ENCODE data around the gene TSPAN11. TPM values are rescaled to one million over a fixed set of nuclear protein-coding genes. Genes with fewer than 3 reads are reported as not detected.

The TSPAN11 gene
- total RNA-seq, 2 donors from 2014 or later, result 0.26 to 0.66 TPM

- H3K27ac ChIP-seq, result no peak overlapping the region
- ATAC-seq (no peak), DNase-seq (no peak)
- no peaks in the 10 kb centered on the region for H3K9me3 ChIP-seq
- TF ChIP-seq CTCF (IDR thresholded peaks at IDR 0.05) (no peak), POLR2A (IDR thresholded peaks at IDR 0.05) (no peak)
- WGBS, 2 donors, result 84 to 89% methylated on average over 3 of the region's 3 CpGs
- no peaks in the 10 kb centered on the region for H3K36me3 ChIP-seq (replicated peaks in 1 of 2; ENCODE audit: insufficient read depth in 1 of 2, low read depth in 2 of 2)
- H3K27me3 ChIP-seq, result no peaks in the 10 kb centered on the region
- intact Hi-C loops (cut with DNase I), result loop anchor here (10.0 kb wide), 1 partner anchor 152 kb away; no protein-coding TSS in a partner anchor
- no peaks in the 10 kb centered on the region for H3K4me1 ChIP-seq
- no peak overlapping the region for H3K4me3 ChIP-seq
Measured at GRCh38 chr12:30996752-30997151, 70.2 kb downstream of the TSPAN11 start.

GRCh38 chr12:30997685-30998440 lies 71.3 kb downstream of the TSPAN11 start:
- TF ChIP-seq CTCF (IDR thresholded peaks at IDR 0.05), result no peak
- TF ChIP-seq POLR2A (IDR thresholded peaks at IDR 0.05), result no peak
- no peaks in the 10 kb centered on the region for H3K27me3 ChIP-seq
- no peak for DNase-seq

GRCh38 chr12:30999011-30999410 lies 72.5 kb downstream of the TSPAN11 start:
- WGBS, 2 donors, result 89 to 91% methylated on average over 6 of the region's 6 CpGs
- Histone ChIP-seq H3K4me1 (no peaks in the 10 kb centered on the region), H3K27me3 (no peaks in the 10 kb centered on the region), H3K9me3 (no peaks in the 10 kb centered on the region), H3K4me3 (no peak overlapping the region), H3K27ac (no peak overlapping the region), H3K36me3 (replicated peaks in 1 of 2; ENCODE audit: insufficient read depth in 1 of 2, low read depth in 2 of 2) (no peaks in the 10 kb centered on the region)
- ATAC-seq, result no peak
- TF ChIP-seq CTCF (IDR thresholded peaks at IDR 0.05) (no peak), POLR2A (IDR thresholded peaks at IDR 0.05) (no peak)
- intact Hi-C loops (cut with DNase I), result loop anchor here (10.0 kb wide), 1 partner anchor 154 kb away; no protein-coding TSS in a partner anchor
- DNase-seq, result no peak

More at GRCh38 chr12:30997685-30998440, 71.3 kb downstream of the TSPAN11 start:
- Histone ChIP-seq H3K36me3 (replicated peaks in 1 of 2; ENCODE audit: insufficient read depth in 1 of 2, low read depth in 2 of 2) (no peaks in the 10 kb centered on the region), H3K27ac (no peak overlapping the region), H3K4me1 (no peaks in the 10 kb centered on the region), H3K9me3 (no peaks in the 10 kb centered on the region), H3K4me3 (no peak overlapping the region)
- intact Hi-C loops (cut with DNase I), result loop anchor here (10.0 kb wide), 1 partner anchor 153 kb away; no protein-coding TSS in a partner anchor
- ATAC-seq, result no peak
- 75 to 84% methylated on average over 6 to 7 of the region's 7 CpGs for WGBS, 2 donors

GRCh38 chr12:30999723-31000122 lies 73.2 kb downstream of the TSPAN11 start:
- H3K9me3 ChIP-seq, result no peaks in the 10 kb centered on the region
- no peaks in the 10 kb centered on the region for H3K36me3 ChIP-seq (replicated peaks in 1 of 2; ENCODE audit: insufficient read depth in 1 of 2, low read depth in 2 of 2)
- 64 to 76% methylated on average over 4 of the region's 4 CpGs for WGBS, 2 donors
- no peak for ATAC-seq
- no peaks in the 10 kb centered on the region for H3K4me1 ChIP-seq
- DNase-seq, result no peak
- H3K27me3 ChIP-seq, result no peaks in the 10 kb centered on the region
- TF ChIP-seq POLR2A (IDR thresholded peaks at IDR 0.05) (no peak), CTCF (IDR thresholded peaks at IDR 0.05) (no peak)
- intact Hi-C loops (cut with DNase I), result loop anchor here (10.0 kb wide), 1 partner anchor 155 kb away; no protein-coding TSS in a partner anchor
- no peak overlapping the region for H3K27ac ChIP-seq
- H3K4me3 ChIP-seq, result no peak overlapping the region

Data from body of pancreas (tissue), 4 donors.